GM12878 (cell line): Measurements from ENCODE around the gene GZMM.

ENCODE experiments used
- BRCA1 ChIP-seq: IDR thresholded peaks from 2 replicates; pipeline ENCODE4 v1.6.1; 2011; ENCODE audit warnings: low read depth, low read length, improper control_type of control experiment
- ELK1 ChIP-seq: IDR thresholded peaks from 2 replicates; pipeline ENCODE4 v1.6.1; 2012; ENCODE audit warnings: low read depth, low read length, improper control_type of control experiment
- MAX ChIP-seq: IDR thresholded peaks from 2 replicates; pipeline ENCODE4 v1.6.1; 2012; ENCODE audit warnings: low read depth, low read length, improper control_type of control experiment
- NR2C1 ChIP-seq: fragments of 450-650 bp; IDR thresholded peaks from 2 replicates; pipeline ENCODE4 v1.6.1; 2017; ENCODE audit warnings: antibody characterized with exemption, mild to moderate bottlenecking, moderate library complexity
- PAX8 ChIP-seq: fragments of 450-650 bp; IDR thresholded peaks from 2 replicates; pipeline ENCODE4 v1.6.1; 2017; ENCODE audit warnings: mild to moderate bottlenecking, moderate library complexity
- SIN3A ChIP-seq: IDR thresholded peaks from 2 replicates; pipeline ENCODE4 v1.6.1; 2012; ENCODE audit warnings: low read depth, low read length, improper control_type of control experiment
- TCF3 ChIP-seq: IDR thresholded peaks from 2 replicates; pipeline ENCODE4 v1.6.1; 2012; ENCODE audit warnings: low read depth, mild to moderate bottlenecking, low read length, borderline replicate concordance; ENCODE audit not compliant: insufficient read depth
- TCF7 ChIP-seq: IDR thresholded peaks from 2 replicates; pipeline ENCODE4 v1.6.1; 2014; ENCODE audit warnings: antibody characterized with exemption, borderline replicate concordance
- ZNF207 ChIP-seq: fragments of 450-650 bp; IDR thresholded peaks from 2 replicates; pipeline ENCODE4 v1.6.1; 2014; ENCODE audit warnings: antibody characterized with exemption, mild to moderate bottlenecking, borderline replicate concordance
- TF ChIP-seq, protein P1 (sequence below), 3 experiments: IDR thresholded peaks in 2 of 3; conservative IDR thresholded peaks in 1 of 3; 2 replicates each; pipeline ENCODE4 v1.5.1; 2011; ENCODE audit warnings: low read depth in 3 of 3, low read length in 3 of 3, mild to moderate bottlenecking in 3 of 3, control low read depth in 2 of 3, moderate library complexity in 2 of 3, inconsistent platforms in 1 of 3, mixed read lengths in 1 of 3; ENCODE audit not compliant: control insufficient read depth in 2 of 3, insufficient read depth in 1 of 3; ENCODE audit errors: extremely low read depth in 1 of 3
- TF ChIP-seq, protein P2 (sequence below): IDR thresholded peaks from 2 replicates; pipeline ENCODE4 v1.6.1; 2012; ENCODE audit warnings: mild to moderate bottlenecking, low read depth, low read length

- TF ChIP-seq, protein P1, sequence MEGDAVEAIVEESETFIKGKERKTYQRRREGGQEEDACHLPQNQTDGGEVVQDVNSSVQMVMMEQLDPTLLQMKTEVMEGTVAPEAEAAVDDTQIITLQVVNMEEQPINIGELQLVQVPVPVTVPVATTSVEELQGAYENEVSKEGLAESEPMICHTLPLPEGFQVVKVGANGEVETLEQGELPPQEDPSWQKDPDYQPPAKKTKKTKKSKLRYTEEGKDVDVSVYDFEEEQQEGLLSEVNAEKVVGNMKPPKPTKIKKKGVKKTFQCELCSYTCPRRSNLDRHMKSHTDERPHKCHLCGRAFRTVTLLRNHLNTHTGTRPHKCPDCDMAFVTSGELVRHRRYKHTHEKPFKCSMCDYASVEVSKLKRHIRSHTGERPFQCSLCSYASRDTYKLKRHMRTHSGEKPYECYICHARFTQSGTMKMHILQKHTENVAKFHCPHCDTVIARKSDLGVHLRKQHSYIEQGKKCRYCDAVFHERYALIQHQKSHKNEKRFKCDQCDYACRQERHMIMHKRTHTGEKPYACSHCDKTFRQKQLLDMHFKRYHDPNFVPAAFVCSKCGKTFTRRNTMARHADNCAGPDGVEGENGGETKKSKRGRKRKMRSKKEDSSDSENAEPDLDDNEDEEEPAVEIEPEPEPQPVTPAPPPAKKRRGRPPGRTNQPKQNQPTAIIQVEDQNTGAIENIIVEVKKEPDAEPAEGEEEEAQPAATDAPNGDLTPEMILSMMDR (IDR thresholded peaks at IDR 0.05 in 2 of 3, conservative IDR thresholded peaks at IDR 0.05 in 1 of 3; ENCODE audit: control insufficient read depth in 2 of 3, extremely low read depth in 1 of 3, insufficient read depth in 1 of 3, low read depth in 3 of 3, low read length in 3 of 3), result no peak
- no peak for TF ChIP-seq BRCA1
- TF ChIP-seq ELK1, result no peak
- no peak for TF ChIP-seq ZNF207
- no peak for TF ChIP-seq SIN3A
- TF ChIP-seq MAX, result no peak
- no peak for TF ChIP-seq PAX8
- no peak for TF ChIP-seq TCF7
- TF ChIP-seq TCF3, result no peak
- TF ChIP-seq NR2C1, result no peak
- TF ChIP-seq, protein P2, sequence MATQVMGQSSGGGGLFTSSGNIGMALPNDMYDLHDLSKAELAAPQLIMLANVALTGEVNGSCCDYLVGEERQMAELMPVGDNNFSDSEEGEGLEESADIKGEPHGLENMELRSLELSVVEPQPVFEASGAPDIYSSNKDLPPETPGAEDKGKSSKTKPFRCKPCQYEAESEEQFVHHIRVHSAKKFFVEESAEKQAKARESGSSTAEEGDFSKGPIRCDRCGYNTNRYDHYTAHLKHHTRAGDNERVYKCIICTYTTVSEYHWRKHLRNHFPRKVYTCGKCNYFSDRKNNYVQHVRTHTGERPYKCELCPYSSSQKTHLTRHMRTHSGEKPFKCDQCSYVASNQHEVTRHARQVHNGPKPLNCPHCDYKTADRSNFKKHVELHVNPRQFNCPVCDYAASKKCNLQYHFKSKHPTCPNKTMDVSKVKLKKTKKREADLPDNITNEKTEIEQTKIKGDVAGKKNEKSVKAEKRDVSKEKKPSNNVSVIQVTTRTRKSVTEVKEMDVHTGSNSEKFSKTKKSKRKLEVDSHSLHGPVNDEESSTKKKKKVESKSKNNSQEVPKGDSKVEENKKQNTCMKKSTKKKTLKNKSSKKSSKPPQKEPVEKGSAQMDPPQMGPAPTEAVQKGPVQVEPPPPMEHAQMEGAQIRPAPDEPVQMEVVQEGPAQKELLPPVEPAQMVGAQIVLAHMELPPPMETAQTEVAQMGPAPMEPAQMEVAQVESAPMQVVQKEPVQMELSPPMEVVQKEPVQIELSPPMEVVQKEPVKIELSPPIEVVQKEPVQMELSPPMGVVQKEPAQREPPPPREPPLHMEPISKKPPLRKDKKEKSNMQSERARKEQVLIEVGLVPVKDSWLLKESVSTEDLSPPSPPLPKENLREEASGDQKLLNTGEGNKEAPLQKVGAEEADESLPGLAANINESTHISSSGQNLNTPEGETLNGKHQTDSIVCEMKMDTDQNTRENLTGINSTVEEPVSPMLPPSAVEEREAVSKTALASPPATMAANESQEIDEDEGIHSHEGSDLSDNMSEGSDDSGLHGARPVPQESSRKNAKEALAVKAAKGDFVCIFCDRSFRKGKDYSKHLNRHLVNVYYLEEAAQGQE, result no peak
These were observed 46.9 kb downstream of the GZMM start for GRCh38 chr19:590750-591098.
